HG02884 (cell line): ENCODE results near the gene TMPRSS12.
"Not testable (repeated sequence)": the region's sequence is repeated elsewhere in the genome, so short reads cannot be mapped to it uniquely, and the experiment has no call there.

Source experiments
- ATAC-seq: cut with Tn5 transposase; IDR thresholded peaks from one replicate; pipeline ENCODE4 v1.9.1; 2021; ENCODE audit warnings: mild to moderate bottlenecking, moderate library complexity; ENCODE audit not compliant: unreplicated experiment

Gene TMPRSS12

DNA sequence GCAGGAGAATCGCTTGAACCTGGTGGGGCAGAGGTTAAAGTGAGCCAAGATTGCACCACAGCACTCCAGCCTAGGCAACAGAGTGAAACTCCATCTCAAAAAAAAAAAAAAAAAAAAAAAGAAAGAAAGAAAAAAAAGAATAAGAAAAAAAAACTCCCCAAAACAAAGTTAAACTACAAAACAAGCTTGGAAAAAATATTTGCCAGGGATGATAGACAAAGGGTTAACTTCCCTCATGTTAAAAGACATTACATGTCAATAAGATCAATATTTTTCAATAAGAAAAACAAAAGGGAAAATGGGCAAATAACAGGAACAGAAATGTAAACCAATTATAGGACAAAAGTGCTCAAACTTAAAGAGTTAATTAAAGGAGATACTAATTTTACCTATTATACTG is 83.2 kb downstream of the TMPRSS12 start:
- no peak for ATAC-seq

DNA sequence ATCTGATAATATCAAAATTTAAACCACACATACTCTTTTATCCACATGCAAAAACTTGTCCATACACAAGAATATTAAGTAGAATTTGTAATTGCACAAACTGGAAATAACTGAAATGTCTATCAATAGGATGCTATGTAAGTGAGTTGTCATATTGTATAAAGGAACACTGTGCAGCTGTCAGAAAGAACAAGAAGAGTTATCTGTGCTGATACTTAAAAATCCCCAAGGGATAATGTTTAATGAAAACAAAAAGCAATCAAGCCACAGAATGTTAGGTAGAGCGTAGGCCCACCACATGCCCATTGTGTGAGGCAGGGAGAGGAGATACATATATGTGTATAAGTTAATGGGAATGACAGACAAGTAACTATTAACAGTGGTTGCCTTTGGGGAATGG is 83.7 kb downstream of the TMPRSS12 start:
- ATAC-seq = no peak

DNA sequence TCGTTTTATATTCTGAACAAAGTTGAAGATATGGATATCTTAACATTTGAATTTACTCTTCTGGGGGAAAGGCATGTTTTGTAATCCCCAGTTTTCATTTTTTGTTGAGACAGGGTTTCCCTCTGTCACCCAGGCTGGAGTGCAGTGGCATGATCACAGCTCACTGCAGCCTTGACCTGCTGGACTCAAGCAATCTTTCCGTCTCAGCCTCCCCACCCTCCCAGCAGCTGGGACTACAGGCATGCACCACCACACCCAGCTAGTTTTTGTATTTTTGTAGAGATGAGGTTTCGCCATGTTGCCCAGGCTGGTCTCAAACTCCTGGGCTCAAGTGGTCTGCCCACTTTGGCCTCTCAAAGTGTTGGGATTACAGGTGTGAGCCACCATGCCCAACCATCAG is 84.2 kb downstream of the TMPRSS12 start:
- ATAC-seq = not testable (repeated sequence)

DNA sequence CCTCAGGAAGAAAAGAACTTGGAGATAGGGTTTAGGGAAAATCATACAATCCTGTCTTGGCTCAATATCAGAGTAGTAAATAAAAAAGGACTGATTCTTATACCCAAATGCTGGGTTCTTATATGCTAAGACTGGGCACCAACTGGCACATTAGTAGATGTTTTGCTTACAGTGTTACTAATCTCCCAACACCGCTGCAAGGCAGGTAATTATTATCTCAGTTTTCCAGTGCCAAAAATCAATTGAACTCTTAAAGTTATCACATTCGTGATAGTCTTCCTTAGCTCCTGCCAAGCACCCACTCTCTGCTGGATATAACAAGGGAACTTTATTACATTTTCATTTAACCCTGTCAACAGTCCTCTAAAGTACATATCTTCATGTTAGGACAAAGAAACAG is 84.6 kb downstream of the TMPRSS12 start:
- ATAC-seq = no peak

DNA sequence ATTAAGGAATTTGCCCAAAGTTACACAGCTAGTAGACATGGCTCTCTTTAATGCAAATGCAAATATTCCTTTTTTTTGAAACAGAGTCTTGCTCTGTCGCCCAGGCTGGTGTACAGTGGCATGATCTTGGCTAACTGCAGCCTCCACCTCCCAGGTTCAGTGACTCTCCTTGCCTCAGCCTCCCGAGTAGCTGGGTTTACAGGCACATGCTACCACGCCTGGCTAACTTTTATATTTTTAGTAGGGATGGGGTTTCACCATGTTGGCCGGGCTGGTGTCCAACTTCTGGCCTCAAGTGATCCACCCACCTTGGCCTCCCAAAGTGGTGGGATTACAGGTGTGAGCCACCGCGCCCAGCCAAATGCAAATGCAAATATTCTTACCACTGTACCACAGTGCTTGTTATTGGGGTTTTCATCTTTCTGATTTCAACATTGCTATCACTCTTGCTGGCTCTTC is 85.1 kb downstream of the TMPRSS12 start:
- ATAC-seq = no peak

DNA sequence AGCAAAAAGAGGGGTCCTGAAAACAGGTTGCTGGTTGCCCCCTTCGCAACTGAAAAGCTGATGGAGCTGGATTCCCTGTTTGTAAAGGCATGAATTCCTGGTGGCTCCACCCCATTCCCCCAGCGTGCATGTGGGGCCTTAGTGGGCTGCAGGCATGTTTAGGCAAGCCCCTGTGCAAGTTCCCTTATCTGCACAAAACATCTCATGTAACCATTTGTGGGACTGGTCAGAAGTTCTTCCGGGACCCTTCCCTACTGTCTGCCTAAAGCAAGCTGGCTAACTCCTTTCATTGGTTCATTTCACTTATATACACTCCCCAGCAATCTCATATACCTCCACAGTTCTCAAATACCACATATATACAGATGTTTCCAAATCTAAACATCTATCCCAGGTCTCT is 85.7 kb downstream of the TMPRSS12 start:
- ATAC-seq = no peak

DNA sequence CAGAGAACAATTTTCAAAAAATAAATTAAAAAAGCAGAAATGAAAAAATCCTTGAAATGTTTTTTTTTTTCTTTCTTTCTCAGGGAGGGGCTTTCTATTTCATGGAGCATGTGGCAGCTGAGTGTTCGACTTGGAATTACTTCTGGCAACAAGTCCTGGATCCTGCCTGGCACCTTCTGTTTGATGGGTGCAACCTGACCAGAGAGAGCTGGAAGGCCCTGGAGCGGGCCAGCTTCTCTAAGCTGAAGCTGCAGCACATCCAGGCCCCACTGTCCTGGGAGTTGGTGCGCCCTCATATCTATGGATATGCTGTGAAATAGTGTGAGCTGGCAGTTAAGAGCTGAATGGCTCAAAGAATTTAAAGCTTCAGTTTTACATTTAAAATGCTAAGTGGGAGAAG is 87.1 kb downstream of the TMPRSS12 start:
- no peak for ATAC-seq

DNA sequence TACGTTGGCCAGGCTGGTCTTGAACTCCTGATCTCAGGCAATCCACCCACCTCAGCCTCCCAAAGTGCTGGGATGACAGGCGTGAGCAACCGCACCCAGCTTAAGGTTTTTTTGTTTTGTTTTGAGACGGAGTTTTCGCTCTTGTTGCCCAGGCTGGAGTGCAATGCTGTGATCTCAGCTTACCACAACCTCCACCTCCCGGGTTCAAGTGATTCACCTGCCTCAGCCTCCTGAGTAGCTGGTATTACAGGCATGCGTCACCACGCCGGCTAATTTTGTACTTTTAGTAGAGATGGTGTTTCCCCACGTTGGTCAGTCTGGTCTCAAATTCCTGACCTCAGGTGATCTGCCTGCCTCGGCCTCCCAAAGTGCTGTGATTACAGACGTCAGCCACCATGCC is 87.8 kb downstream of the TMPRSS12 start:
- ATAC-seq = not testable (repeated sequence)

DNA sequence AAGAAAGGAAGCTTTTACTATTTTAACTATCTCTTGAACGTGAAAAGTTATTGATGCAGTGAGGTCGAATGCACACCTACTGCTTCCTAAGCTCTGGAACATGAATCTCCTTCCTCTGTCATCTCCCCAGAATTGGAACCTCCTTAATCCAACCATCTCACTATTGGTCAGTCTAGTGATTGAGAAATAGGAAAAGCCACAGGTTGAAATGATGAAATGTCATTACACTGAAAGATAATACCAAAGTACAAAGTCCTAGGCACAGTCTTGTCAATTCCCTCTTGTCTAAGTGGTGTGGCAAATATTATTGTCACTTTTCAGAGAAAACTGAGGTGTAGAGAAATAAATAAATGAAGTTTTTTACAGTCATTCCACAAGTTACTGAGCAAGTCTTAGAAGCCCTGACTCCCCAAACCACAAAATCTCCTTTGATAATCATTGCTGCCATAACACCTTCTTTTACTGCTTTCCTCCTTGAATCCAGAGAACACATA is 90.1 kb downstream of the TMPRSS12 start:
- no peak for ATAC-seq

DNA sequence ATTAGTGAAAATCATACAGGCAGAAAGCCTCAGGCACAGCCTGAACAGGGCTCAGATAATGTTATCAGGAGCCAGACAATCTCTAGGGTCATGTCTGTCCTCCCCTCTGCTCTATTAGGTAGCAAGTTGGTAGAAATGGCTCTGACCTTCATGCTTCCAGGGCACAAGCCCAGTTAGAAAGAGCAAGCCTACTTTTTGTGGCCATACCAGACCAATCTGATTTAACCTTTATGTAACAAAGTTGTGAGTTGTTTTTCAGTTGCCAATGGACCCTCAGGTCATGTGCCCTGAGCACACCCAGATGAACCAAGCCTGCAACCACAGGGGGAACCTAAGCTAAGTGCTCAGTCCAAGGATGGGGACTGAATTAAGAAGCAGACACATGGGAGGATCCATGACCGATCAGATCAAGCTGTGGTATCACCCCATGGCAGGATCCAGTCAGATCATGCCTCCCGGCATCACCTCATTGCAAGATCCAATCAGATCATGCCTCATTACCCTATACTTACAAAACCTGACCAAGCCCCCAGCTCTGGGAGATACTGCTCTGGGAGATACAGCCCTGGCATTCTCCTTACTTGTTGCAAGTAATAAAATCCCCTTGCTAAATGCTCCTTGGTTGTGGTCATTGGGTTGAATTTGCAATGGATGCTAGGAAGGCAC is 90.9 kb downstream of the TMPRSS12 start:
- no peak for ATAC-seq

DNA sequence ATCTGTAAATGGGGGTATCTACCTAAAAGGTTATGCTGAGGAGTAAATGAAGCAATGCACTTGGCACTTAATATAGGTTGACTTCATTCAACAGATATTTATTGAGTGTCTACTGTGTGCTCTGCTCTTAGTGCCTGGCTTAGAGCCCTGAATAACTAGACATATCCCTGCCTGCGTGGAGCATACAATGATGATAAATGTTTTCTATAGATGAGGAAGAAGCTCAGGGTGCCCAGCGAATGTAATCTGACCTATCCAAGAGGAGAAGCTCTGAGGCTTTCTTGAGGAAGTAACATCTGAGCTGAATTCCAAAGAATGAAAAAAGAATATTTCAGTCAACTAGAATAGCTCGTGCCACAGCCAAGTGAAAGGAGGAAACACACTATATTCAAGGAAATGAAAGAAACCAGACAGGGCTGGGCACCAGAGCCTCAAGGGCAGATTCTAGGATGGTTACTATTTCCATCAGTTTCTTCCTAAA is 91.7 kb downstream of the TMPRSS12 start:
- ATAC-seq = no peak

DNA sequence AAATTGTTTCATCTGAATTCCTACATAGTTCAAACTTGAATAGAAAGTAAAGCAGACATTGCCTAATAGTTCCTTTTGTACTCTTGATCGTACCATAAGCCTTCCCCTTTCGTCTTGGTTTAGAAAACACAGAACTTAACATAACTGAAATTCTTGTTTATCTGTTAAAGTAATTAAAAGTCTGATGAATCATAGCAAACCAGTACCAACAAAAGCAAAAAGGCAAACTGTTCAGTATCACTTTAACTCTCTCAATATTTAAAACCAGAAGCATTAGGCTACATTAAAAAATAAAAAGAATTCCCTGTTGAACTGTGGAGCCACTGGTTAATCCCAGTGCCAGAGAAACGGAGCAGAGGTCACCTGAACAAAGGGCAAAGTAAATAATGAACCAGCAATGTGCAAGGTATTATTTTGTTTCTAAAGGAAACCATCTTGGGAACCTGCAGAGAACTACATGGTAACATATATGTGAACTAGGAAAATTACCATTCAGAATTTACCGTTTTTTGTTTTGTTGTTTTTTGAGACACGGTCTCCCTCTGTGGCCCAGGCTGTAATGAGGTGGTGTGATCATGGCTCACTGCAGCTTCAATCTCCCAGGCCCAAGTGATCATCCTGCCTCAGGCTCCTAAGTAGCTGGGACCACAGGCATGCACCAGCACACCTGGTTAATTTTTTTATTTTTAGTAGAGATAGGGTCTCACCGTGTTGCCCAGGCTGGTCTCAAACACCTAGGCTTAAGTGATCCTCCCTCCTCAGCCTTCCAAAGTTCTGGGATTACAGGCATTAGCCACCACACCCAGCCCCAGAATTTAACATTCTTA is 92.5 kb downstream of the TMPRSS12 start:
- ATAC-seq = no peak

DNA sequence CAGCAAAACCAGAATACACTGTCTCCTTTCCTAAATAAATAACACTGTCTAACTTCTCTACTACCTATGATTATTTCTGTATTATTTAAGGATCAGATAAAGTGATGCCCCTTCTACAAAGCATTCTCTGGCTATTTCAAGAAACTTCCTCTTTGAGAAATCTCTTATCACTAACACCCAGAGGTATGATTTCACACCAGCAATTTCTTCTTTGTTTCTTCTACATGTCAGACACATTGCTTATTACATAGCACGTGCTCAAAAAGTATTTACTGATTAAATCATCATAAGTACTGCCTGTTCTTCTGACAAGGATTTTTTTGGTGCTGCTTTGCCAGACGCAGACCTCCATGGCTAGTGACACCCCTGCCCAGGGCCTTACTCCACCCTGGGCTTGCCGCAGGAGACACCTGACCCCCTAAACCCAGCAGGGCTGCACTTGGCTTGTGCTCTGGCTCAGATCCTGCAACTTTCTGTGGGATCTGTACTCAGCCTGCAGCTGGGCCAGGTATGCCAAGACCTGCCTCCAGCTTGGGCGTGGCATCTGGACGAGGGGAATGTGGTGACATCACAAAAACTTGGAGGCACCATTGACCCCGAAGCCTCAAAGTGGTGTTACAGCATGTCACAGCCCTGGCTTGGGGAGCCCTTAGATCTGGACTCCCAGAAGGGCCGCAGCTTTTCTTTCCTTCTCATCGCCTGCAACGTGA is 94.2 kb downstream of the TMPRSS12 start:
- ATAC-seq = no peak
